ENCODE measurements around the gene ZFYVE19.

DNA sequence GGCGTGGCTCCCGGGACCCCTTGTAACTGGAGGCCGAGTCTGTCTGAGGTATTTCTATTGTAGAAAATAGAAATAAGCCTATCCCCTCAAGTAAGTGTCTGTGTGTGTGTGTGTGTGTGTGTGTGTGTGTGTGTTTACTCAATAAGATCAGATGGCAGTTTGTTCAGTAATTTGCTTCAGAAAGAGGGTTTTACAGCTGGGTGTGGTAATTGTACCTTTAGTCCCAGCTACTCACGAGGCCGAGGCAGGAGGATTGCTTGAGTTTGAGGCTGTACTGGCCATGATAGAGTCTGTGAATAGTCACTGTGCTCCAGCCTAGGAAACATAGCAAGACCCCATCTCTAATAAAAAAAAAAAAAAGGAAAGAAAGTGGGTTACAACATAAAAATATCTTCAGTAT is 45.6 kb downstream of the ZFYVE19 start:
- TF ChIP-seq GATA2 (IDR thresholded peaks at IDR 0.05; ENCODE audit: low read depth, low read length) (no peak), GATA3 (IDR thresholded peaks at IDR 0.05; ENCODE audit: low read depth, low read length) (no peak)
